Measurements from ENCODE around the gene LCP2.
A peak's percentile ranks its signal among the peaks of the same experiment; 100 is the strongest.

GRCh38 chr5:170225326-170226128 lies 72.0 kb downstream of the LCP2 start:
- TF ChIP-seq, protein P1, sequence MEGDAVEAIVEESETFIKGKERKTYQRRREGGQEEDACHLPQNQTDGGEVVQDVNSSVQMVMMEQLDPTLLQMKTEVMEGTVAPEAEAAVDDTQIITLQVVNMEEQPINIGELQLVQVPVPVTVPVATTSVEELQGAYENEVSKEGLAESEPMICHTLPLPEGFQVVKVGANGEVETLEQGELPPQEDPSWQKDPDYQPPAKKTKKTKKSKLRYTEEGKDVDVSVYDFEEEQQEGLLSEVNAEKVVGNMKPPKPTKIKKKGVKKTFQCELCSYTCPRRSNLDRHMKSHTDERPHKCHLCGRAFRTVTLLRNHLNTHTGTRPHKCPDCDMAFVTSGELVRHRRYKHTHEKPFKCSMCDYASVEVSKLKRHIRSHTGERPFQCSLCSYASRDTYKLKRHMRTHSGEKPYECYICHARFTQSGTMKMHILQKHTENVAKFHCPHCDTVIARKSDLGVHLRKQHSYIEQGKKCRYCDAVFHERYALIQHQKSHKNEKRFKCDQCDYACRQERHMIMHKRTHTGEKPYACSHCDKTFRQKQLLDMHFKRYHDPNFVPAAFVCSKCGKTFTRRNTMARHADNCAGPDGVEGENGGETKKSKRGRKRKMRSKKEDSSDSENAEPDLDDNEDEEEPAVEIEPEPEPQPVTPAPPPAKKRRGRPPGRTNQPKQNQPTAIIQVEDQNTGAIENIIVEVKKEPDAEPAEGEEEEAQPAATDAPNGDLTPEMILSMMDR (IDR thresholded peaks at IDR 0.05), result peak; percentile 24 to 80 (median 68)
- TF ChIP-seq POLR2A (IDR thresholded peaks at IDR 0.05), result no peak
